ENCODE data around the gene BLNK.

The BLNK gene

GRCh38 chr10:96287392-96288105 is 16.2 kb upstream of the BLNK start:
- DNase-seq = no peak

GRCh38 chr10:96285331-96285752 is 14.0 kb upstream of the BLNK start:
- DNase-seq = no peak

GRCh38 chr10:96283756-96284155 is 12.4 kb upstream of the BLNK start:
- no peak for DNase-seq

GRCh38 chr10:96283351-96283750 is 12.0 kb upstream of the BLNK start:
- DNase-seq = no peak

GRCh38 chr10:96281444-96282029 is 10.2 kb upstream of the BLNK start:
- DNase-seq = no peak

- DNase-seq = no peak
Observed at GRCh38 chr10:96280859-96281258, 9.5 kb upstream of the BLNK start.

- DNase-seq = no peak
Observed at GRCh38 chr10:96279191-96279641, 7.8 kb upstream of the BLNK start.

- no peak for DNase-seq
Observed at GRCh38 chr10:96276831-96277230, 5.5 kb upstream of the BLNK start.

GRCh38 chr10:96276426-96276825 is 5.1 kb upstream of the BLNK start:
- no peak for DNase-seq

GRCh38 chr10:96275685-96276418 is 4.5 kb upstream of the BLNK start:
- no peak for DNase-seq

- no peak for DNase-seq
Observed at GRCh38 chr10:96272316-96273280, 1.2 kb upstream of the BLNK start.

- DNase-seq = no peak
Observed at GRCh38 chr10:96270571-96270970, 798 bp downstream of the BLNK start.

- no peak for DNase-seq
Observed at GRCh38 chr10:96269438-96270300, 1.7 kb downstream of the BLNK start.

- no peak for DNase-seq
Observed at GRCh38 chr10:96268341-96268909, 2.9 kb downstream of the BLNK start.

- no peak for DNase-seq
Observed at GRCh38 chr10:96267234-96267705, 4.1 kb downstream of the BLNK start.

GRCh38 chr10:96266118-96266770 is 5.1 kb downstream of the BLNK start:
- no peak for DNase-seq

- DNase-seq = no peak
Observed at GRCh38 chr10:96264938-96265337, 6.4 kb downstream of the BLNK start.

GRCh38 chr10:96263669-96264068 is 7.7 kb downstream of the BLNK start:
- DNase-seq = no peak

- DNase-seq = no peak
Observed at GRCh38 chr10:96263176-96263575, 8.2 kb downstream of the BLNK start.

- DNase-seq = no peak
Observed at GRCh38 chr10:96261930-96262329, 9.4 kb downstream of the BLNK start.

GRCh38 chr10:96261132-96261531 is 10.2 kb downstream of the BLNK start:
- no peak for DNase-seq
